H1 (cell line): ENCODE results near the gene NABP1.

Experiments used
- EZH2 ChIP-seq: fragments of 200-600 bp; sonication (generic); IDR thresholded peaks from 2 replicates; pipeline ENCODE4 v1.7.1; 2012; ENCODE audit warnings: low read depth, mild to moderate bottlenecking, moderate library complexity, low read length, inconsistent platforms; ENCODE audit not compliant: severe bottlenecking
- POLR2AphosphoS5 ChIP-seq: IDR thresholded peaks from 2 replicates; pipeline ENCODE4 v1.6.1; 2011; ENCODE audit warnings: low read depth, low read length
- SUZ12 ChIP-seq: fragments of 200-600 bp; sonication (generic); IDR thresholded peaks from 2 replicates; pipeline ENCODE4 v1.6.1; 2012; ENCODE audit warnings: mild to moderate bottlenecking, inconsistent platforms, low read length, moderate library complexity, mixed read lengths
- YY1 ChIP-seq: IDR thresholded peaks from 2 replicates; pipeline ENCODE4 v1.6.1; 2011; ENCODE audit warnings: low read depth, mild to moderate bottlenecking, low read length

GRCh38 chr2:191714925-191715324 is 37.0 kb downstream of the NABP1 start:
- TF ChIP-seq YY1 (no peak), EZH2 (no peak), POLR2AphosphoS5 (no peak), SUZ12 (no peak)
